Midbrain (tissue), 1 donor: Measurements from ENCODE around the gene PLXNA2.

ENCODE experiments used
- DNase-seq: peaks from one replicate; lab custom pipeline; 2025; lab: John Stamatoyannopoulos, UW

The PLXNA2 gene

GRCh38 chr1:208242941-208243526, 1.1 kb downstream of the PLXNA2 start:
- DNase-seq: peak; percentile 24

- DNase-seq: no peak
These were observed 2.0 kb downstream of the PLXNA2 start for GRCh38 chr1:208242146-208242545.

GRCh38 chr1:208241512-208241911, 2.7 kb downstream of the PLXNA2 start:
- no peak for DNase-seq

GRCh38 chr1:208240662-208241355, 3.4 kb downstream of the PLXNA2 start:
- no peak for DNase-seq

- no peak for DNase-seq
These were observed 4.5 kb downstream of the PLXNA2 start for GRCh38 chr1:208239473-208240381.

GRCh38 chr1:208238710-208239472, 5.3 kb downstream of the PLXNA2 start:
- peak; percentile 45 for DNase-seq

GRCh38 chr1:208237241-208237640, 6.9 kb downstream of the PLXNA2 start:
- no peak for DNase-seq

- DNase-seq: no peak
These were observed 8.0 kb downstream of the PLXNA2 start for GRCh38 chr1:208235982-208236761.

GRCh38 chr1:208235356-208235981, 8.7 kb downstream of the PLXNA2 start:
- DNase-seq: no peak

- DNase-seq: no peak
These were observed 9.5 kb downstream of the PLXNA2 start for GRCh38 chr1:208234721-208235120.

GRCh38 chr1:208233978-208234377, 10.2 kb downstream of the PLXNA2 start:
- DNase-seq: no peak

GRCh38 chr1:208233546-208233945, 10.6 kb downstream of the PLXNA2 start:
- DNase-seq: peak; percentile 80

GRCh38 chr1:208232662-208233038, 11.5 kb downstream of the PLXNA2 start:
- DNase-seq: no peak

- no peak for DNase-seq
These were observed 12.1 kb downstream of the PLXNA2 start for GRCh38 chr1:208231881-208232661.

- no peak for DNase-seq
These were observed 13.3 kb downstream of the PLXNA2 start for GRCh38 chr1:208230668-208231529.

- no peak for DNase-seq
These were observed 15.6 kb downstream of the PLXNA2 start for GRCh38 chr1:208228550-208228949.

- DNase-seq: no peak
These were observed 16.2 kb downstream of the PLXNA2 start for GRCh38 chr1:208228026-208228425.

GRCh38 chr1:208227366-208227765, 16.8 kb downstream of the PLXNA2 start:
- DNase-seq: no peak
